ENCODE data around the gene SH3TC1.

DNA sequence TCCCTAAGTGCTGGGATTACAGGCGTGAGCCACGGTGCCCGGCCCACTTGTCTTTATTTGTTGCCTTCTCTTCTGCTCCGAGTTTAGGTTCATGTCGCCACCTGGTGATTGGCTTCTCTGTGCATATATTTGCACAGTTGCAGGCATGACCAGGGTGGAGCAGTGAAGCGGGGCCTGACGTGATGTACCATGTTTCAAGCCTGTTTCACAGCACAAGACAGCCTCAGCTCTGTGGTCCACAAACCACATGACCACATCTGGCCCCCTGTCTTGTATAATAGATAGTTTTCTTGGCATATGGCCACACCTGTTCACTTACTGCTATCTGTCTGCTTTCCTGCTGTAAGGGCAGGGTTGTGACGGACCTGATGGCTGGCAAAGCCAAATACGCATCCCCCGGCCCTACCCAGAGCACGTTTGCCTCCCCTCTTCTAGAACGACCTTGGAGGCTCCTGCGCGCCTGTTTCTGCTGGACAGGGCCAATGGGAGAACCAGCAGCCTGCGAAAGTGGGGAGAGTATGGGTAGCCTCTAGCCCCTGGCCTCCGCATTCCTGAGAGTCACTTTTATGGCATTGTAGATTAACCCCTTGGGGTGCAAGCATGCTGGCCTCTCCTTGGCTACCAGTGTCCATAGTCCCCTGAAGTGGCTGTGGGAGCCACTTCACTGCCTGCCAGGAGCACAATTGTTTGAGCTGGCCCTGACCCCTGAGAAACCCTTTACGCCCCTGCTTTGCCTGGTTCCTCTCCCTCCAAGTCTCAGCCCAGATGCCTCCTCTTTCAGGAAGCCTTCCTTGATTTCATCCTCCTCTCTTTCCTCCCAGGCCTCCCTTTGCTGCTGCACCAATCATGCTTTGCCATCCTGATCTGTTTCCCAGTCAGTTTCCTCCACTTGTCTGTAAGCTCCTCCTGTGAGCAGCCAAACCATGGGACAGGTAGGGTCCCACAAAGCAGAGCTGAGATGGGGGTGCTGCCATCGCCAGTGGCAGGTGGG, 6.0 kb upstream of the SH3TC1 start:
- no peak for TF ChIP-seq POLR2AphosphoS5 (IDR thresholded peaks at IDR 0.05)
- TF ChIP-seq CTCF (IDR thresholded peaks at IDR 0.05), result peak in 2 of 4 experiments; percentile 6 to 33
- TF ChIP-seq POLR2A (IDR thresholded peaks at IDR 0.05), result no peak

All from gastroesophageal sphincter (tissue), 3 donors.